ELF-1 (cell line): ENCODE results near the gene EFCAB12.
A peak's percentile ranks its signal among the peaks of the same experiment; 100 is the strongest.
"Not testable (repeated sequence)": the region's sequence is repeated elsewhere in the genome, so short reads cannot be mapped to it uniquely, and the experiment has no call there.

ENCODE experiments used
- DNase-seq: peaks from one replicate; pipeline ENCODE4 v3.0.0-alpha.2; 2016; ENCODE audit warnings: low read depth, low spot score

The EFCAB12 gene

DNA sequence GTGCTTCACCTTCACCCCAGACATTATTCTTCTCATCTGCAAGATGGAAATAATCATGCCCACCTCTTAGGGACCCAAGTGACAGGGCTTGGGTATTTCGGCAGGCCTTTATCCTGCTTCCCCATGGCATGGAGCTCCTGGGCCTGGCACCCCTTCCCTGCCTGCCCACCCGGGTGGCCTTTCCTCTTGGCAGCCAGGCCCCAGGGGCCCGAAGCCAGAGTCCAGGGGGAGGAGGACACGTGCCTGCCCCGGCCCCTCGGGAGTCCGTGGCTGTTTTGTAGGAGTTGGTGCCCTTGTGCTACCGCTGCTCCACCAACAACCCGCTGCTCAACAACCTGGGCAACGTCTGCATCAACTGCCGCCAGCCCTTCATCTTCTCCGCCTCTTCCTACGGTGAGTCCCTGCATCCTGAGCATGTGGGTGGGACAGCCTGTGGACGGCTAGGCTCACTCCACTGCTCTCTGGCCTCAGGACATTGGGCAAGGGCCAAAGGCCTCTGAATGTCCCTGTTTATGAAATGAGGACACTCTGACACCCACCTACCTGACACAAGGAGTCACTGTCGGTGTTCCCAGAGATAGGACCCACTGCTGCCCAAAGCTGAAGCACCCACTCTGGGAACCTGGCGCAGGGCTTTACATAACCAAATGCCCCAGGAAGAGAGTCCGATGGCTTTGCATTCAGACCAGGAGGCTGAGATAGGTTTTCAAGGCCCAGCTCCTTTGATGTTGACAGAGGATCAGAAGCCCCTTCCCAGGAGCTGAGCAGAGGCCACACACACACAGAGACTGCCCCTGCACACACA, 34.5 kb downstream of the EFCAB12 start:
- DNase-seq, result not testable (repeated sequence)

DNA sequence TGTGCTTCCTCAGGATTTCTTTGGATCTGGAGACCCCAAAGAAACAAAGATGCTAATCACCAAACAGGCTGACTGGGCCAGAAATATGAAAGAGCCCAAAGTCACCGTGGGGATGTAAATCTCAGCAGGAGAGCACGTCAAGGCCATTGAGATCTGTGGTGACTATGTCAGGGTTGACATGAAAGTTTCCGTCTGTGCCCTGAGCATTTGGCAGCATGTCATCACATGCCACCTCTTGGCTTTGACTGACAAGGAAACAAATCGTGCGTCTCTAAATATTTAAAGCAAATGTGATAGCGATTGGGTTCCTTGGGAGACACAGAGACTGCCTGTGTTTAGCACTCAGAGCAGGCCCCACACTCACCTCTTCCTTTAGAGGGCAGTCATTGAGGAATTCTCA, 35.2 kb downstream of the EFCAB12 start:
- DNase-seq, result no peak

DNA sequence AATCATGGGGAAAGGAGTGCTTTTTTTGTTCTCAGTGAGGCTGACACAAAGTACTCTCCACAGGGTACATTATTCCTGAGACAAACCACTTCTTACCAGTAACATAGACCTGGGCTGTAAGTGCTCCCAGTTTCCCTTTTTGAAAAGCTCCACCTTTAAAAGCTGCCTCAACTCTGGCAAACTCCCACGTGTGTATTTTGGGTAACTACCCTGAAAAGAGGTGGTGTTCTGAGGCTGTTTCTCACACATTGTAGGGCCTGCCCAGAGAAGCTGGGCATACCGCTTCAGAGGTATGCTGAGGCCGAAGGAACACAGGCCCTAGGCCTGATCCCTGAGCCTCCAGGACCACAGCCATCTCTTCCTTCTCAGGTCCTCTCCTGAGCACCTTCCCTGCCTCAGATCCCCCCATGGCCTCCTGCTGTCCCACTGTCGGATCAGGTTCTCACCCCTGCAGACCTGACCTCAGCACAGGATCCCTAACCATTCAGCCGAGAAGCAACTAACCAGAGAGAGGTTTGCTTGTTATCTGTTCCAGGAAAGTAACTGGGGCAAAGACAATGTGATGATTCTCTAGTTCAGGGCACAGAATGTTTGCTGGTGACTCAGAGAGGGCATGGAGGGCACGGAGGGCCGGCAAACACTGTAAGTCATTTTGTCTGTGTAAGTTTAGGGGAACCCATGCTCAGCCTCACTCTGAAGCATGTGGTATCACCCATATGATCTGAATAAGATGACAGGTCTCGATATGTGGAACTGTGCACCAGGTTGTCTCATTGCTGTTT, 36.1 kb downstream of the EFCAB12 start:
- DNase-seq, result not testable (repeated sequence)

DNA sequence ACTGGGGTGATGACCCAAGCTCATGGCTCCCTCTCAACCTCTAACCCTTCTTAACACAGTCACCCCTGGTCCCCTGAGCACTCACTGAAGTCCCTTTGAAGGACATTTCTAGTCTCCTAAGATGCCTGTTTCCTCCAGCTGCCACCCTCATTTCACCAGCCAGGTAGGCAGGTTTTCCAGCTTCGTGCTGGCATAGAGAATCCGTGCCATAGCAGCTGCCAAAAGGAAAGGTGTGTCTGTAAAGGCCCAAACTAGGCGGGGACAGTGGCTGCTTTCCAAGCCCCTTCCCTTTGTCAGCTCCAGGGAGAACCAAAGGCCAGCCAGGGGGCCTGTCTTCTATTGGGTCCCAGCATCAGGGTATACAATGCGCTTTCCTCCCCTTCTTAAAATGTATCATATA, 36.9 kb downstream of the EFCAB12 start:
- not testable (repeated sequence) for DNase-seq

DNA sequence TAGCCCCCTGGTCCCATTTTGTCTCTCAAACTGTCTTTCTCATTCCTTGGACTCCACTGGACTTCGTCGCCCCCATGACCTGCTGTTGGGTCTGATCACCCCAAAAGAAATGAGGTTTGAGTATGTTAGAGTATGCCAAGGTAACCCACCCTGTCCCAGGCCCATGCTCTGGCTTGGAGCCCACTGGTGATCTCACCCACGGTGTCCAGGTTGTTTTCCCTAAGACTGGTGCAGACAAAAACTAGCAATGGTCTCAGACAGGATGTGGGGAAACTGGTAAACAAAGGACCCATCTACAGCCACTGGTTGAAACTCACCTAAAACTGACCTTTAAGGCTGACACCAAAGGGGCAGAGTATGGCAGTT, 38.9 kb downstream of the EFCAB12 start:
- DNase-seq, result no peak

DNA sequence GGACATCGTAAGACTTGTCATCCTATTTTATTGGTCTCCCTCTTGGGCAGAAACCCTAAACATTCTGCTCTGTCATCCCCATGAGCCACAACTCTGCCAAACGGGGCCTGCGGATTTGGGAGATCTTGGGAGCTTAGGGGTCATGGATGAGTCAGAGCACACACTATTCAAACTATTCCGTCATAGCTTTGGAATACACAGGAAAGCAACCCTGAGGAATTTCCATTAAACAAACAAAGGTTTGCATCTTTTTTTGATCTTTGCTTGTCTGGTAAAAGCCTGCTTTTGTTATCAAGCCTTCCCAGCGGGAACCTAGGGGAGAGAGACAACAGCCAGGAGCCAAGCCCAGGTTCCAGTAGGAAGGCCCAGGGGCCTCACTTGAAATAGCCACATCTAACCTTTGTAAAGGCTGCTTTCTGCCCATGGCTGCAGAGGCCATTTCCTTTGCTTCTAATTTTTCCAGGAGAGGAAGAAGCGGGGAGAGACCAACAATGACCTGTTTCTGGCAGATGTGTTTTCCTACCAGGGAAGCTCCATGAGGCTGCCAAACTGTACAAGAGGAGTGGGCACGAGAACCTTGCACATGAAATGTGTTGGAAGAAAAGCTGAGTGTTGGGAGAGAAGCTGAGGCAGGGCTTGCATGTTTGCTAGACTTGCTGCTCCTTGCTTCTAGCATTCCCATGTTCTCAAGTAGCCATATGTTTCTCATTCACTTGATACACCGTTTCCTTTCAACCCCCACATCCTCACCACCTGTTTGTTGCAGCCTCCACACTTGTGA, 39.5 kb downstream of the EFCAB12 start:
- DNase-seq, result peak; percentile 74

DNA sequence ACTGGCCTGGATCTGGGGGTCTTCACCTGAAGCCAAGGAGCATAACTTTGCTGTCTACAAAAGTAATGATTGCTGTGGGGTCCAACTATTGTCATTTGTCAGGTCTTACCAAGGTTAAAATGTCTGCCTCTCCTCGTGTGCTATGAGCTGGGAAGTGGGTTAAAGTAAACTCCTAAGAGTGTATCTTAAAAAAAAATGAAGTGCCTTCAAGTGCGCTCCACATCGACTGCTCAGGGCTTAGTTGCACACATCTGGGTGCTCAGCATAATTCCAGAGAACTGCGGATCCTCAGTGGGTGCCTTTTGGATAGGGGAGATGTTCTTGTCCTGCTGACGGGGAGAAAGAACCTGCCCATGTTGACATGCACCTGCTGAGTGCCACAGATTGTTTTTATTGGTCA, 40.9 kb downstream of the EFCAB12 start:
- no peak for DNase-seq

DNA sequence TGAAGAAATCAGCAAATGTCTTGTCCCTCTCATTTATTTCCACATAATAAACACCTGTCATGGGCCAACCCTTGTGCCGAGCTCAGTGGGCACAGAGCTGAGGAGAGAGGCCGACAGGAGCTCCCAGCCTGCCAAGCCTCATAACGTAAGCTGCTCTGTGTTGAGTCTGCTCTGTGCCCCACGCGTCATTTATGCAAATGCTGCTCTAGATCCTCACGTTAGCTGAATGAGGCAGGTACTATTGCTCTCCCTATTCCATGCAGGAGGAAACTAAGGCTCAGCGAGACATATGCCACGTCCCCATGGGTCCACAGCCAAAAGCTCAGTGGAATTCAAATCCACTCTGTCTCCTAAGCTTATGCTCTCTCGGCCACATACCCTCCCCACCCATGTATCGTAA, 41.5 kb downstream of the EFCAB12 start:
- no peak for DNase-seq

DNA sequence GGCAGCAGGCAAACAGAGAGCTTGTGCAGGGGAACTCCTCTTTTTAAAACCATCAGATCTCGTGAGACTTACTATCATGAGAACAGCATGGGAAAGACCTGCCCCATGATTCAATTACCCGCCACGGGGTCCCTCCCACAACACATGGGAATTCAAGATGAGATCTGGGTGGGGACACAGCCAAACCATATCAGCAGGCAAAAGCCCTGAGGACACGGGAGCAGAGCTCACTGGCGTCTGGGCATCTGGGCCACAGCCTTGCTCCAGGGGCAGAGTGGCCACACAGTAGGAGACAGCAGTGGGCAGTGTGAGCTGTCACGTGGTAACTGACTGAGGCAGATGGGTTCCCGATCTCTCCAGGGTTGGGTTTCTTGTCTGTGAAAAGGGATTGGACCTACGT, 42.9 kb downstream of the EFCAB12 start:
- DNase-seq, result peak; percentile 30

DNA sequence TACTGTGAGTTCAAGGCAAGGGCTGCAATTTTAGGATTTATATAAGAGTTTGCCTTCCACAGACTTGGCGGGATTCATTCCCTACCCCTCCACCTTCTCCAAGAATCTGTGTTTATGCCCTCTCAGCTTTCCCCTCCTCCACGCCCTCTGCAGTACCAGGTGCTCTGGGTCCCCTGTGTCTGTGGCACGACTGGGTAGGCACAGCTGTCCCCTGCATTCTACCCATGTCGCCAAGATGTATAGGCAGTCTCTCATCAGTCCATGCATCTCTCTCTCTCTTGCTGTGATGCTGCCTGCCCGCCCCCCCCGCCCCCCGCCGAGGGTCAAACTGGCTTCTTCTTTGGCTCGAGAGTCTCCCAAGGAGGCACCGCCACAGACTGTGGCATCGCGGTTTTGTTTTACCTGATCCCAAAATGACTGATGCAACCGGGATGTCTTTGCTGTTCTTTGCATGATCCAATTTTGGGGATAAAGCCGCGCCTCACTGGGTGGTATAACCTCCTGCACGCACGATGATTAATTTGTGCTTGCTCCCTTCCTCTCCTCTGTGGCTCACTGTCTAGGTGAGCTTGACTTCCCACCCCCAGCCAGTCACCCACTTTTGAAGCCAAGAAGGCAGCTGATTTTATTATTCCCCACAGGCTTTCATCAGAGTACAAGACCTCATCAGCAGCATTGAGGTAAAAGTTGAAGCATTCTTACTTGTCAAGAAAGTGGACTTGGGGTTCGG, 43.7 kb downstream of the EFCAB12 start:
- no peak for DNase-seq

DNA sequence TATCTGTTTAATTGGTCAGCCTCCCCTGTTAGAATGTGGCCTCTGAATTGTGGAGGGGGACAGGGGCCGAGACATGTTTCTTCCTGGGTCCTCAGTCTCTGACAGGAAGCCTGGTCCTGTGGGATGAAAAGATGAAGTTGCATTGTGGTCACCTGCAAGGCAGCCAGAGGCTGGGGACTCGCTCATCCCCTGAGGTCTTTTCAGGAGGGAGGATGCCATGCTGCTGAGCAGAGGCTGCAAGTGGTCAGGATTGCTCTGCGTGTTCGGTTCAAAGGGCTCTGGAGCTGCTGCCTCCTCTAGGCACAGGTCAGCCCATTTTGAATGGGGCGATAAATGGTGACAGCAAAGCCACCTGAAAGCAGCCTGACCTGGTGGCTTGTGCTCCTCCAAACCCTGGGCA, 44.3 kb downstream of the EFCAB12 start:
- DNase-seq, result not testable (repeated sequence)

DNA sequence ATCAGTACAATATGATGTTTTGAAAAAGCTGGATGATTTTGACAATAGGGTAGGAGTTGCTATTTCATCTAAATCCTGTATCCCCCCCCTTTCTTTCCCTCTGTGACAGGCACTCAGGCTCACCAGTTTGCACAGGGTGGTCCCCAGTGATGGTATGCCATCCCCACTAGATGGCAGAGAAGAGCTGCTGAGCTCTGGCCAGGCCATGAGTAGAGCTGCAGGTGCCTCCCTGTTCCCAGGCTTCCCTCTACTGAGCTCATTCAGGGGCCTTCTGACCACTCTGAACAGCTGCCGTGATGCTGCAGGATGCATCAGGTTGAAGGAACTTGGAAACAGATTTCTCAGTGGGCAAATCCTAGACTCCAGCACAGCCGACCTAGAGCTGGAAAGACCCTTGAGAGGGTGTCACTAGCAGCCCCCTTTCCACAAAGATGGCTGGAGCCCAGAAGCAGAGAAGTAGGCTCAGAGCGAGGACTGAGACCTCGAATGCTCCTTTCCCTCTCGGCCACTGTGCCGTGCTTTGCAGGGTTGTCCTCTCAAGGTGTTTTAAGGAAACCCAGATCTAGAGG, 45.1 kb downstream of the EFCAB12 start:
- DNase-seq, result peak; percentile 78

DNA sequence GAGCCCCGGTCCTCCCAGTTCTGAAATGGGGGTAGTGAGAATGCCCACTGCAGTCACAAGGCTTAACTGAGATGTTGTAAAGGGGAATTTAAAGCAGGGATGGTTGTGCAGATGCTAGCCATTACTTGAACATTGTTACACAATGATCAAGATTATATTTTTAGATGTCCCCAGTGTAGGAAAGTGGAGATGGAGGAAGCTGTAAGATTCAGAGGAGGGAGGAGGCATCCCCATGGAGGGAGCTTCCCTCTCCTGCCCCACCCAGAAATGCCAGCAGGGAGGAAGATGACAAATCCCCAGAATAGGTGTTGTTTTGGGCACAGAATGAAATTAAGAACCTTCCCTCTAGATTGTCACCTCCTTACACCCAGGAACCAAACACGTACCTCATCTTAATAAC, 46.1 kb downstream of the EFCAB12 start:
- DNase-seq, result no peak

DNA sequence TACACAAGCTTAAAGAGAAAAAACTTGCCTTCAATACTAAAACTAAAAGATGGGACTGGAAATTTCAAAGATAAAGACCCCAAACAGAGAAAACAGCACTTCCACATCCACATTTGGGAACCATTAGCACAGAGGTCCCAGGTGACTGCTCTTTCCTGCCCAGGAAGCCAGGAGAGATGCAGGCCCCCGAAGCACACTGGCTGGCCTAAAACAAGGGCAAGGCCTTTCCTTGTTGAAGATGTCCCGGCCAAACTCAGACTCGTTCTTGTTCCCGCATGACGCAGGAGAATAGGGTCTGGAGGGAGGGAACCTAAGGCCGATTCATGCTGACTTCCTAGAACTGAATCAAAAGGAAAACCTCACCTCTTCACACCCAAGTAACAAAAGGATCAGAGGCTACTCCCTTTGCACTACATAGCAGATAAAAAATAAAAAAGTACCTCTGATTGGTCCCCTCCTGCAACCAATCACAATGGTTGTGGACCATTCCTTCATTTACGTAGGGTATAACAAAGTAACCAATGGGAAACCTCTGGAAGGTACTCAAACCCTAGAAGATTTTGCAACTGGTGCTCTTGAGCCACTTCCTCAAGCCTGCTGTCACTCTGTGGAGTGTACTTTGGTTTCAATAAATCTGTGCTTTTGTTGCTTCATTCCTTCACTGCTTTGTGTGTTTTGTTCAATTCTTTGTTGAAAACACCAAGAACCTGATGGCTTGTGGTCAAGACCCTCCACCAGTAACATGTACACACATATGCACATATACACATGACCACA, 48.7 kb downstream of the EFCAB12 start:
- DNase-seq, result no peak

DNA sequence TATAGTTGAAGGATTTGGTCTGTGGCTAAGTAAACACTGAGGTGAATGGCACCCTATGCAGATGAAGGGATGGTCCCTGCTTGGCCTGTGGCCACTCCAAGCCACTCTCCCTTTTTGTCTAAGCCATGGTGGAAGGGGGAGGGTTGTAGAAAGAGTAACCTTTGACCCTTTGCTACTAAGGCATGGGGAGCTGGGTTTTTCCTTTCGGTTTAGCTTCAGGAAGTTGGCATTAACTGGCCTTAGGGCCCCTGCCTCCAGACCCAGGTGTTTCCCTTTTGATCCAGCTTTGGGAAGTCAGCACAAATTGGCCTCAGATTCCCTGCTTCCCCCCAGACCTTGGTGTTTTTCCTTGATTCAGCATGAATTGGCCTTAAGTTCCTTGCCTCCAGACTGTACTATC, 49.5 kb downstream of the EFCAB12 start:
- DNase-seq, result no peak

DNA sequence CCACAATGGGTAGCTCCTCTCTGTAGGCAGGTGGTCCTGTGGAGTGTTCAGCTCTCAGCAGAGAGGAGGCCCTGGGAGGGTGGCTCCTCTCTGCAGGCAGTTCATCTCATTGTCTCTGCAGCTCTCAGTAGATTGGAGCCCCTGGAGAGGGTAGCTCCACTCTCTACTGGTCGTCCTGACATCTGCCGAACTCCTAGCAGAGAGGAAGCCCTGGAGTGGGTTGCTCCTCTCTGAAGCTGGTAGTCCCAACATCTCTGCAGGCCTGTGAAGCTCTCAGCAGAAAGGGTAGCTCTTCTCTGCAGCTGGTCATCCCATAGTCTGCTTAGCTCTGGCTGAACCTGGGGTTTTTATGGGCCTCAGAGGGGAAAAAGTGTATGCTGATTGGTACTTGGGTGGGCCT, 50.8 kb downstream of the EFCAB12 start:
- no peak for DNase-seq

DNA sequence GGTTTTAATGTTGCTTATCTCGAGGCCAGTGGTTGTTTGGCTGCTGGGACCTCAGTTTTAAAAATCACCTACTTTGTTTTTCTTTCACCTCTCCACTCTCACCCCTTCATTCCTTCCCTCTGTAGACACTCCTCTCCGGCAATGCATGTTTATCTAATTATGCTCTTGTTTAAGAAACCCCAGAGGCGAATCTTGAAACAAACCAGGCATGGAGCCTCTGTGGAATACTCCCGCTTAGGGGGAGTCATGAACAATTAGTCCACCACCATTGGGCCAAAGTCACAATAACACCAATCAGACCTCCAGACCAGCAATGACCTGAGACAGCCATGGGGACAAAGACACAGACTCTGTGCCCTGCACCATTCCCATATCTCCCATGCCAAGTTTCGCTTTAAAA, 53.3 kb downstream of the EFCAB12 start:
- DNase-seq, result no peak

DNA sequence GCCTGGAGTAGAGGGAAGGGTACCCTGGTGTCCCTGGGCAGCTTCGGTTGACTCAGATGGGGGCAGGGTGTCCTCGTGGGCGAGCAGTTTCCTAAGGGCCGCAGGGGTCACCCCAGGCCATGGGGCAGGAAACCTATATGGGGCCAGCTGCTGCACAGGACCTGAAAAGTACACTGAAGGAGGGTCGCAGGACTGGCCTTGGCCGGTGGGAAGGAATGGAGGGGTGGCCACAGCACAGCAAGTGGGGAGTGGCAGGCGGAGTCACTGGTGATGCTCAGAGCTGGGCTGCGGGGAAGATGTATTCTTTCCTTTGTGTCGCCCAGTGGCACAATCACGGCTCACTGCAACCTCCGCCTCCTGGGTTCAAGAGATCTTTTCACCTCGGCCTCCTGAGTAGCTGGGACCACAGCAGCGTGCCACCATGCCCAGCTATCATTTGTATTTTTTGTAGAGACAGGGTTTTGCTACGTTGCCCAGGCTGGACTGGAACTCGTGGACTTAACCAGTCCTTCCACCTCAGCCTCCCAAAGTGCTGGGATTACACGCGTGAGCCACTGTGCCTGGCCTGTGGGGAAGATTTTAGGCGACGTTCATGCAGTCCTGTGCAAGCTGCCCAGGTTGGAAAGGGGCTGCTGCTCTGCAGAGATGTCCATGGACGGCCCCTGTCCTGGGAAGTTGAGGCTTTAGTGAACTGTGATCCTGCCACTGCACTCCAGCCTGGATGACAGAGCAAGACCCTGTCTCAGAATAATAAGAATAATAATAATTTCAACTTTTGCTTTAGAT, 57.2 kb downstream of the EFCAB12 start:
- DNase-seq, result no peak

DNA sequence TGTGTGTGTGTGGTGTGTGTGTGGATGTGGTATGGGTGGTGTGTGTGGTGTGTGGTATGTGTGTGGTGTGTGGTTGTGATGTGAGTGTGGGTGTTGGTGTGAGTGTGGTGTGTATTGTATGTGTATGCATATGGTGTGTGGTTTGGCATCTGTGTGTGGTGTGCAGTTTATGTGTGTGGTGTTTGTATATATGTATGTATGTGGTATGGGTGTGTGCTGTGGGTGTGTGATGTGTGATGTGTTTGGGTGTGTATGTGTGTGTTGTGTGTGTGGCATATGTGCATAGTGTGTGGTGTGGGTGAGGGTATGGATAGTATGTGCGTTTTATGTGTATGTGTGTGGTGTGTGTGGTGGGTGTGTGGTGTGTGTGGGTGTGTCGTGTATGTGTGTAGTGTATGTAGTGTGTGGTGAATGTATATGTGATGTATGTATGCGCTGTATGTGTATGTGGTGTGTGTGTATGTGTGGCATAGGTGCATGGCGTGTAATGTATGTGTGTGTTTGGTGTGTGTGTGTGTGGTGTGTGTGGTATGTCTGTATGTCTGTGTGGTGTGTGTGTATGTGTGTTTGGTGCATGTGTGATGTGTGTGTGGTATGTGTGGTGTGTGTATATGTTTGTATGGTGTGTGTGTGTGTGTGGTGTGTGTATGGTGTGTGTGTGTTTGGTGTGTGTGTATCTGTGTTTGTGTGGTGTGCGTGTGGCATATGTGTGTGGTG, 58.0 kb downstream of the EFCAB12 start:
- DNase-seq, result no peak
